ENCODE data around the gene HES7.
"Not testable (repeated sequence)": the region's sequence is repeated elsewhere in the genome, so short reads cannot be mapped to it uniquely, and the experiment has no call there.

HES7 gene

DNA sequence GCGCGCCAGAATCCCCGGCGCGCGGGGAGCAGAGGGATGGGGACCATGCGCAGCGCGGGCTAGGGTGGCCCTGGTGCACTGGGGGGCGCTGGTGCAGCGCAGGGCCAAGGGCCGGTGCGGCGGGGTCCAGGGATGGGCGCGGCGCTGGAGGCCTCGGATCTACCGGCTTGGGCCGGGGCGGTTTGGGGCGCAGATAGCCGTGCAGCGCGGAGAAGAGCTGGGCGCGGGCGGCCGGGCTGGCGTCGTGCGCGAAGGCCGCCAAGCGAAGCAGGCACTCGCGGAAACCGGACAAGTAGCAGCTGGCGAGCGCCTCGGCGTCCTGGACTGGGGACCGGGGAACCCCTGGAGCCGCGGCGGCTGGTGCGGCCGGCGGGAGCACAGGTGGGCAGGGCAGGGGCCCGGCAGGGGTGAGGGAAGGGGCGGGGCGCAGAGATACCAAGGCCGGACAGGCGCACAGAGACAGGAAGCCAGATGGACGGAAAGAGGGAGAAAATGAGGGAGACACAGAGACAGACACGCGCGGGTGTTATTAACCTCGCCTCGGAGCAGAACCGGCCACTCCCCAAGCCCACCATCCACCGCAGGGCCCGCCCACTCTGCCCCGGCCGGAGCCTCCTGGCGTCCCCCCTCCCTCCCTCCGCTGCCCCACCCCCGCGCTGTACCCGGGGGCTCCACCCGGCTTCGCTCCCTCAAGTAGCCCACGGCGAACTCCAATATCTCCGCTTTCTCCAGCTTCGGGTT lies 2.1 kb downstream of the HES7 start:
- no peak for DNase-seq

DNA sequence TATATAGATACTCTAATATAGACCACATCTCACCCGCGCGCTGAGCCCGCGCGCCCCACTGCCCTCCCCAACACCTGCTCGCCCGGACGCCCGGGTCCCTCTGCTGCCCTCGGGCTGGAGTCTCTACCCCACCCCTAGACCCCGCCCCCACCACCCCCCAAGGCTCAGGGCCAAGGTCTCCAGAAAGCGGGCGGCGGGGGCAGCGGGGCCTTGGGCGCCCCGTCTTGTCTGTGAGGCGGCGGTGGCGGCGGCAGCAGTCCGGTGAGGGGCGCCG lies 2.6 kb downstream of the HES7 start:
- no peak for DNase-seq

DNA sequence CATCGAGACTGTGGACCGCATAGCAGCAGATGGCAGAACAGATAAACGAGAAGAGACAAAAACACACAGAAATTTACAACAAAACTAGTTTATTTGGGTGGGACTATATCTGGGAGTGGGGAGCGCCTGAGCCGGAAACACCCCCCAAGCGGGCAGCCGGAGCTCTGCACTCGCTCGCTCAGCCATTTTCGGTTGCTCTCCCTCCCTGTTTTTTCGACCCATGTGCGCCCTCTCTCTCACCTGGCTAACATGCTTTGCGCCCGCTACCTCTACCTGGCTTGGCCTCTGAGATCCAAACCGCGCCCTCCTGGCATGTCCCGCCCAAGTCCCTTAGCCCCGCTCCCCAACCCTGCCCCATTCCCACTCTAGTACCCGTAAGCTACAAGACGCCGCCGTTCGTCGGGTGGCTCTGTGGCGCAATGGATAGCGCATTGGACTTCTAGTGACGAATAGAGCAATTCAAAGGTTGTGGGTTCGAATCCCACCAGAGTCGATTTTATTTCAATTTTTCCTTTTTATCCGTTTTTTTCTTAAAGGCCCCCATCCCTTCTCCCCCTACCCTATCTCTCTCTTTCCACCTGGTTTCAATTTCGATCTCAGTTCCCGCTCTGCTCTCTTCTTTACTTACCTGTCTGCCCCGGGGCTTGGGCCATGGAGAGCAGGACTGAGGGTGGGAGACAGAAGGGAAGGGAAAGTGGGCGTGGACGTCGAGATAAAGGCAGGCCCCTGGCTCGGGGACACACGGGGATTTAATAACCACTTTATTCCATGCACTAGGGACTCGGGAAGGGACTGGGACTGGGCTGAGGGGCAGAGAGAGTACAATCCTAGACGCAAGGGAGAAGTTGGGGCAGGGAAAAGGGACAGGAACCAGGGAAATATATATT lies 3.1 kb downstream of the HES7 start:
- peak in 1 of 2 experiments; percentile 47 for DNase-seq

DNA sequence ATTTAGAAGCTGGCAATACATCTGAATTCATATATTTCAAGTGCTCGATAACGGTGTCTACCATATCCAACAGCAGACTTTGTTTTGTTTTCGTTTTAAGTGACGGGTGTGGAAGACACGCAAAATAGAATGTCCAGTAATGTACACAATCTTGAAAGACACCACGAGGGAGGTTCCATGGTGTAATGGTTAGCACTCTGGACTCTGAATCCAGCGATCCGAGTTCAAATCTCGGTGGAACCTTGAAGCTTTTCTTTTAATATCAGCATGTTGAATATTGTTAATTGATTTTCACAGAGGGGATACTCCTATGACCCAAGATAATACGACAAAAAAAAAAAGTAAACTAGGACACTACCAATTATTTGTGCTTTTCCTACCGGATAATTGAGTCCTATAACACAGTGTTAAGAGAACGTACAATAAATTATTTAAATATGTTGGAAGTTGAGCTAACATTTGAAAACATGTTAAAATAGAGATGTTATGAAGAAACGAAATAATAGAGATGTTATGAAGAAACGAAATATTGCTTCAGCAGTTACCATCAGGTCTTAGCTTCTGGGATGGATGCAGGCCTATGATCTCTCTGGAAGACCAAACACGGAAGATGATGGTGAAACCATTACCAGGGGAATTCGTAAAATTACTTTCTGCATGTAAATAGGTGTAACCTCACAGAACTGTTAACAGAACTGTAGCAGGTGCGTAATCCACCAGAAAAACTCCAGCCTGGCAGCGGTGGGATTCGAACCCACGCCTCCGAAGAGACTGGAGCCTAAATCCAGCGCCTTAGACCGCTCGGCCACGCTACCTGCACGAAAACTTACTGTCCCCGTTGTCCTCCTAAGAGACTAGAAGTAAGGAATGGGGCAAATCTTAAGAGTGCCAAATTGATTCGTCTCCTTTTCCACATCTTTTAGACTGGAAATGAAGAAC lies 4.1 kb downstream of the HES7 start:
- DNase-seq = peak; percentile 54 to 58

DNA sequence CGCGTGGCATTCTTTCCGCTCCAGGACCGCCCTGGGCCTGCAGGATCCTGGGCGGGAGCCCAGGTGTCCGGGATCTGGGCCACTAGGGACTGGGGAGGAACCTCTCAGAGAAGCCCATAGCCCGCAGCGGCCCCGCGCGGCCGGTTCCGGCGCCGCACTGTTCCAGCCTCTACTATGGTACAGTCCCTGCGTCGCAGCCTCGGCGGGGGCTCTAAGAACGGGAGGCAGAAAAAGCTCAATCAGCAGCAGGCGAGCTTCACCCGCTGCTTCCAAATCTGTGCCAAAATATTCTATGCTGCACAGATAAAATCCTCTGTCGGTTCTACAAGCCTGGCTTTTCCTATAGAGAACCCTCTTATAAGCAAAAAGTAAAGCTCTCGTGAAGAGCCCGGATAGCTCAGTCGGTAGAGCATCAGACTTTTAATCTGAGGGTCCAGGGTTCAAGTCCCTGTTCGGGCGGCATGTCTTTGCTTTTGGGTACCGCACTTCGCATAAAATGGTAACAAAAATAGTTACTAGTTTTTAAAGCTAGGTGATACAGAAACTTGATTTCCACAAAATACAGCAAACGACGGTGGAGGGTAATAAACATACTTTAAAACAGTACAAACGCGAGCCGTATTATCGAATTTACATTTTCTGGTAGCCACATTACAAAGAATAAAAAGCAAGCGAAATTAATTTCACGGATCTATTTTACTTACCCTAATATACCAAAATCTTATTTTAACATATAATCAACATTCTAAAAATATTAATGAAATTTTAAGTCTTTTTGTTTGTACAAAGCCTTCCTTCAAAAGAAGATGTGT lies 4.9 kb downstream of the HES7 start:
- peak; percentile 38 to 49 for DNase-seq

DNA sequence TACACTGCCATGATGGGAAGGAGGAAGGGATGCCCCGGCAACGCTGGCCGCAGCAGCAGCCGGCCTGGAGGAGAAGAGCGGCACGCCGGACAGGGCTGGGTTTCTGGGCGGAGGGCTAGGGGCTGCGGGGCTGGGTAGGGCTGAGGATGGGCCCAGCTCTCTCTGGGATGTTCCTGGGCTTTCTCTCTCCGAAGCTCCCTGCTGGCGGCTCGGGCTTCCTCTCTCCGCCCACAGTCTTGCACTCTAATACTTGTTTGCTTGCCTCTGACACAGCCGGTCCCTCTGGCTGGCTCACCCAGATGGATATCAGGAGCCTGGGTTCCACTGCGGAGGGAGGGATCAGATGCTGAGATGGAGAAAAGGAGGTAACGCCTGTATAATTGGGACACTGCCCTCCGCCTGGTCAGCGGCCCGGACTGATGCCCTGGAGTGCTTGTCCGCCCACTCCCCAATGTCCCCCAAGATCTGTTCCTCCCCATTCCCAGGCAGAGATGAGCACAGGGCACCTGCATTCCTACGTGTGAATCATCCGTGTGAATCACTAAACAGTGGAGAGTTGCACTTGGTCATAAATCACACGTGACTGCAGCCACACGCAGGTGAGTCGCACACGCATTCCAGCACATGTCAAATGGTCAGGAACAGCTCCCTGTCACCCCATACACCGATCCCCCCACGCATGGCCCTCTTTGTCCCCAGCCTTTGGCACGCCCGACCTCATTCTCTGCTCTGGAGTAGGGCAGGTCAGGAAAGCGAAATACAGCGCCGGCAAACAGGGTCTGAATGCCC lies 5.7 kb downstream of the HES7 start, which contains the start of gene ALOXE3:
Gene ALOXE3 (minus strand): TSS at position 535 of the 789 bp plus-strand sequence. CDS start 524 bp downstream, at position 11.
- DNase-seq = no peak

DNA sequence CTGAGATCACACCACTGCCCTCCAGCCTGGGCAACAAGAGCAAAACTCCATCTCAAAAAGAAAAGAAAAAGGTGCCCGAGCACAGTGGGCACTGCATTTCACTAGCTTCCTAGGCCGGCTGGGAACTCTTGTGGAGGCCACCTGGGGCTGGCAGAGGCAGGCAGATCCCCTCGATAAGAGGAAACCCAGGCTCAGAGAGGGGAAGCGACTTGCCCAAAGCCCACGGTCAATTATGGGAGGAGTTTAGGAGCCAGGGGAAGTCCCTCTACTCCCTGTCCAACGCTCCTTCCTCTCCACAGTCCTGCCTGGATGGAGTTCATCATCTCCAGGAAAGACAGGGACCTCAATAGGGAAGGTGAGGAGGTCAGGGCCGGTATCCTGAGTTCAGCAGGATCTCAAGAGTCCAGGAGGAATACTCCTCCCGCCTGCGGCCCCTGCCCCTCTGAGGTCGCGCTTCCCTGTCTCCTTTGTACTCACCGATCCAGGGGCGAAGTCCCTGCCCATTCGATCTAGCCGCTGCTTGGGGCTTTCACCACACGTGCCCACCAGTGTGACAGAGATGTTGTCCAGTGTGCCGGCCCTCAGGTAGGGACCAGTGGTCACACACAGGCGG lies 6.4 kb downstream of the HES7 start:
- DNase-seq = no peak

DNA sequence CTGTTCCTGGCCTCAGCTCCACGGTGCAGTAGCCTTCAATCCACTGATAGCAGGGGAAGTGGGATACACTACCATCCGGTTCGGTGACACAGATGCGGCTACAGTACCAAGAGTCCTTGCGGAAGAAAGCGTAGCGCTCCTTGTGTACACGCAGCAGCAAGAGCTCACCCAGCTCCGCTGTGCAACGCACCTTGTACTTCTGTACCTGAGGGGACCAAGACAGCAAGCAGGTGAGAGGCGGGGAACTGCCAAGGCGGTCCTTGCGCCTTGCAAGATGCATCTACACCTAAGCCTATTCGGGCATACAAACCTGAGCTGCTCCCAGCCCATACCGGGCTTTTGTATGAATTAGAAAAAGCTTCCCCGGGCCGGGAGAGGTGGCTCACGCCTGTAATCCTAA lies 7.1 kb downstream of the HES7 start:
- DNase-seq = no peak

DNA sequence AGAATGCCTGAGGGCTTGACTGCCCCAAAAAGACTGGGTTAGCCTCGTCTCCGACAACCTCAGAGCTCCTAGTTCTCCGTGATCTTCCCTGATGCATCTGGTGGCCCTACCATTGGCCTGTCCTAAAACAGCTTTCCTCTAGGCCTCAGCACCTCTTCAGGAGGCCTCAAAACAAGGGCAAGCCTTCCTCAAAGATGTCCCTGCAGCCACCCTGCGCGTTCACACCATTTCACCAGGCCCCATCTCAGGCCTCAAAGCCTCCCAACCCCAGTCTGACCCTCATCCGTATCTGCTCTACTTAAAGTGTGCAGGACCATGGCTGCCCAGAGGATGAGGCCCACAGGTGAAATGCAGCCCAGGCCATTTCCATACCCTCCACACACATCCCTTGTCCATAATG lies 13.0 kb downstream of the HES7 start:
- no peak for DNase-seq

DNA sequence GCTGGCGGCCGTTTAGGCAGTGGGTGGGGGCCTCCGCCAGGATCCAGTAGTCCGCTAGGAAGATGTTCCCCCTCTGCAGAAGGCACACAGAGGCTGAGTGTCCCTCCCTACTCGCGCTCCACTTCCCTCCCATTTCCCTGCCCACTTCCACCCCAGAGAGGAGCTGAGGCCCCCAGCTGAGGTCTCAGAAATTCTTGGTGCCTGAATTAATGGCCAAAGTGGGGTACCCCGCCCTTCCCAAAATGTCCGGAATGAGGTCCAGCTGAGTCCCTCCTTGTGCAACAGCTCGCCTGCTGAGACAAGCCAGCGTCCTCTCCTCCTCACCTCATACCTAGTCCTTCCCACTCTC lies 13.5 kb downstream of the HES7 start:
- no peak for DNase-seq

DNA sequence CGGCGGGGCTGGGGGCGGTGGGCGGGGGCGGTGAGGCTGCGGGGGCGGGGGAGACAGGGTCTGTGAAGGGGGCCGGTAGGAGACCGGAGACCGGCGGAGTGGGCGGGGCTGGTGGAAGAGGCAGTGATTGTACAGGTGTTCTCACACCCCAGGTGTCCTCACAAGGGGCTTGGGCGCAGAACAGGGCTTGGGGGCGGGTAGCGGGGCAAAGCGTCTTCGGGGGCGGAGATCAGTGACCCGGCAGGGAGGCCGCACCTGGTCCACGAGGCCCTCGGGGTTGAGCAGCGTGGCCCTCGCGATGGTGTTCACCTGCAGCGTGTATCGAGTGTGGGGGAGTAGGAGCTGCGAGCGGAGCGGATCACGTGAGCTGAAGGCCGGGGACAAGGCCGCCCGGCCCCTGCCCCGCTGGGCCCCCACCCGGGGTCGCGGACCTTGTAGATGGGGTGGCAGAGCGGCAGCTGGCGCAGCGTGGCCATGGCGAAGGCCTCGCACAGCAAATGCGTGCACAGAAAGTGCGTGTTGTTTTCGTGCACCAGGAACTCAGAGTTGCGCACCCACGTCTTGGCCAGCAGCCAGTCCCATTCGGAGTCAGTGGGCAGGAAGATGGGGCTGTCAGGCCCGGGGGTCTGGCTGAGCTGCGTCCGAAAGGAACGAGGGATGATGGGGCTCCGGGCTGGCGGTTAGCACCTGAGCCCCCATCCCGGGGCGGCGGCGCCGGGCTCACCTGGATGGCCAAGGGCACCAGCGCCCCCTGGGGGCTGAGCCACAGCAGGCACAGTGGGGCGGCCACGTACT lies 14.0 kb downstream of the HES7 start:
- DNase-seq = no peak

DNA sequence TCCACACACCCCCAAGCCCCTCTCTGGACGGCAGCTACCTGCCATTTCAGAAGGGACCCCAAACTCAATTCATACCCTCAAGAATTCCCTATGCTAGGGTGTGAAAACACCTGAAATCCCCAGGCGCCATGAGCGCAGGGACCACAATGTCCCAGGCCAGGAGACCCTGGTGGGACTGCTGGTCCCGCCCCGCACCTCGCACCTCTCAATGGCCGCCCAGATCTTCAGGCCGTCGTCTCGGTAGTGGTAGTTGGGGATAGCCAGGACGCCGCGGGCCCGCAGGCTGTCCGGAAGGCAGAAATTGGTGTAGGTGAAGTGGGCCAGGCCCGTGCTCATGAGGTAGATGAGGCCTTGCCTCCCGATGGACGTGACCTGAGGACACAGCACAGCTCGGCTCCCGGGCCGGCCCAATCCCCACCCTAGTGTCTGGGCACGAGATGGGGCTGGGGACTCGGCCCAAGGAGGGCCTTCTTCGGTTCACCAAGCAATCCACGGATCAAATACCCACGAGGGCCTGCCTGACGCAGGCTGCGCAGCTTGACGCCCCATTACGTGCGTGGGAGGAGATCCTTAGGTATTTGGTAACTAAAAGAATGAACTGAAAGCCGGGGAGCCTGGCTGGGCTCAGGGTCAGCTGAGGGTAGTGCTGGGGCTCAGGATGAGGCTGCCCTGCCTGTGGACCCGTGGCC lies 14.8 kb downstream of the HES7 start:
- DNase-seq = no peak

DNA sequence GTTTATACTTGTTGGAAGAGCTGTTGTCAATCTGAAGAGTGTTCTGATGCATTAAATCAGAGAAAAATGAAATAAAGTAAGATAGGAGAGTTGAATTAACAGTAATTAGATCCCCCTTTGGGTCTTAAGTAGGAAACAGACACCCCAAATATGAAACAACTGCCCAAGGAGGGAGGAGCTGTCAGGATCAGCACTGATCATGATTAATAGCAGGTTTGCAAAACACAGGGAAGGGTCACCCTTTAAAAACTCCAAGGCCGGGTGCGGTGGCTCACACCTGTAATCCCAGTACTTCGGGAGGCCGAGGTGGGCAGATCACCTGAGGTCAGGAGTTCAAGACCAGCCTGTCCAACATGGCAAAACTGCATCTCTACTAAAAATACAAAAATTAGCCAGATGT lies 16.9 kb downstream of the HES7 start:
- not testable (repeated sequence) for DNase-seq

DNA sequence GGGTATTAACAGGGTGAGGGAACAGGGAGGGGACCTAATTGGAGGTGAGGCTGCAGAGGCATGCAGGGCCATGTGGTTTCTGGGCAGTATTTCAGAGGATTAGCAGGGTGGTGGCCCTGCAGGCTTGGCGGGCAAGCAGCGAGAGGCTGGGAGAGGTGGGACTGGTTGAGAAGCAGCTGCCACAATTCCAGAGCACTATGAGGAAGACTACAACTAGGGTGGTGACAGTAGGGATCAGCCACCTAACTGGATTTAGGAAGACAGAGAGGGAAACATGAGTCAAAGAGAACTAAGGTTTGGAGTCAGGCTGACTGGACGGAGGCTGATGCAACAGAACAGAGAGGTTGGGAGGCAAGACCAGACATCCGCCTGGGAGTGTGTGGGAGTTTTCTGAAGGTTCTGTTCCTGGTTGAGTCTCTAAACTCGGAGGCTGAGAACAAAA lies 17.9 kb downstream of the HES7 start:
- DNase-seq = no peak

DNA sequence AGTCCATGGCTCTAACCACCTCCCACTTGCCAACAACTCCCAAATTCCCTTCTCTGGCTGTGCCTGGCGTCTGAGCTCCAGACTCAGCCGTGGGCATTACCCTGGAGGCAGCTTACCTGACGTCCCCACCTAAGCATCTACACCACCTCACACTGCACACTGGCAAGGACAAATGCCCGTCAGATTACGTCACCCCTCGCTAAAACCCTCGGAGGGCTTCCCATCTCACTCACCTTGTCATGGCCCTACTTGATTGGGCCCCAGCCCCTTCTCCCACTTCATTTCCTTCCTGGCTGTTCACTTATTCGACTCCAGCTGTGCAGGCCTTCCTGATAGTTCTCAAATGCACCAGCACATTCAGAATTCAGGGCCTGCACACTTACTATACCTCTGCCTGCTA lies 19.0 kb downstream of the HES7 start:
- no peak for DNase-seq

DNA sequence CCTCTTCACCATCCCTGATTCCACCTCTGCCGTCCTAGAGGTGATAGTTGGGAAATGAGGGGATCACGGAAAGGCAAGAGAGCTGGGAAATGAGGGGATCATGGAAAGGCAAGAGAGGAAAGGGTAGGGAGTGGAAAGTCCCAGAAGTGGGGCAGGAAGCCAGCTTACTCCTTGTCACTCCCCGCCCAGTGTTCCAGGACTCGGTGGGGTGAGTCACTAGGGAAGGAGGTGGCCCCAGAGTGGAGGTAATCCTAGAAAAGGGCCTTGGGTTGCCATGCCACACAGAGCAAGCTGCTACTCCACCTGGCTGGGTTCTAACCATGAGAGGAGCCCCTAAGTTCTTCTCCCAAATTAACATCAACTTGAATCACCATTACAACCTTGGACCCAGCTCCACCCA lies 20.4 kb downstream of the HES7 start:
- no peak for DNase-seq

DNA sequence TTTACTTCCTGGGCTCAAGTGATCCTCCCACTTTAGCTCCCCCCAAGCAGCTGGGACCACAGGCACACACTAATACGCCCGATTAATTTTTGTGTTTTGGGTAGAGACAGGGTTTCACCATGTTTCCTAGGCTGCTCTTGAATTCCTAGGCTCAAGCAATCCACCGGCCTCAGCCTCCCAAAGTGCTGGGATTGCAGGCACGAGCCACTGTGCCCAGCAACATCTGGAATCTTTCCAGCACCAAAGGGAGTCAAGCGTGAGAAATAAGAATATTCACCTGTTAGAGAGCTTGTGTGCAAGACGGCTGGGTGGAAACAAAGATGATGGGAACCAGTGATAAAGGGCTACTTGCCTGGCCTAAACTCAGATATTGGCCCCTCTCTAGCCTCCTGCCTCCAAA lies 22.2 kb downstream of the HES7 start:
- DNase-seq = no peak

DNA sequence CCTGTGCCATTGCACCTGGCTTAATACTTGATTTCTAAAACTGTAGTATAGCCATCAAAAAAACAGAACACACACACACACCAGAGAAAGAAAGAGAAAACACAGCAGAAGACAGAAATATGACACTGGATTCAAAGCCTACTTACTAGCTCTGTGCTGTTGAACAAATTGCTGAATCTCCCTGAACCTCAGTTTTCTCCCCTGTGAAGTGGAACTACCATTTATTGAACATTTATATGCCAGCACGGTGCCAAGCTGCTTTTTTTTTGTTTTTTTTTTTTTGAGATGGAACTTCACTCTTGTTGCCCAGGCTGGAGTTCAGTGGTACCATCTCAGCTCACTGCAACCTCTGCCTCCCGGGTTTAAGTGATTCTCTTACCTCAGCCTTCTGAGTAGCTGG lies 23.1 kb downstream of the HES7 start:
- no peak for DNase-seq

DNA sequence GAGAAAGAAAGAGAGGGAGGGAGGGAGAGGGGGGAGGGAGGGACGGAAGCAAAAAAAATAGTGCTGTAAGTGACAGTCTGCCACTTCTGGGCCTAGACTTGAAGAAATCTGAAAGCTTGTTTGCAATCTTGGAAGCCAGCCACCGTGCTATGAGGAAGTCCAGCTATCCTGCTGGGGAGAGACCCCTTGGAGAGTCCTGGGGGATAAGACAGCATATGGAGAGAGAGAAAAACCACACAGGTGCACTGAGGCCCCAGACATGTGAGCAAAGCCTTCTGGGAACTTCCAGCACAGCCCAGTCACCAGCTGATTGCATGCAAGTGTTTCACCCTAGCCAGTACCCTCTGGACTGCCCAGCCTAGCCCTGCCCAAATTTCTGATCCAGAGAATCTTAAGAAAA lies 23.8 kb downstream of the HES7 start:
- no peak for DNase-seq

DNA sequence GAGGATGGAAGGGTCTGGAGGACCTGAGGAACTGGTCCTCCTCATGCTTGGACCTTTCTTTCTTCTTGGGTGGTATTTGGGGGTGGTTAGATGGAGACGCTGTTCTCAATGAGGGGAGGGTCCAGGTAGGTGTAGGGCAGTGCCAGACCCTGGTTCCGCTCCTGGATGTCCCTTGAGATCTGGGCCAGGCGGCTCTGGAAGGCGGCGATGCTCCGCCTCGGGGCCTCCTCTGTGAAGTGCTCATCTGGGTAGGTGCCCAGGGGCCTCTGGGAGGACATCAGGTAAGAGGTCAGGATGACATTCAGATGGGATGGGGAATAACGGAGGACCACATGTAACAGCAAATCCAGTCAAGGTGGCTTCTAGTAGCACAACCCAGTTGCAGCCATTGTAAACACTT lies 27.4 kb downstream of the HES7 start:
- DNase-seq = no peak
